AG04449 (cell line): ENCODE measurements around the gene GALNTL6.

Experiments
- CTCF ChIA-PET: fragments of 350-600 bp; formaldehyde crosslinking; extraction: SDS; loops from one replicate; lab custom pipeline; 2021; ENCODE audit warnings: antibody characterized with exemption; lab: Yijun Ruan, JAX
- POLR2A ChIA-PET: fragments of 400-600, 350-600 bp; formaldehyde crosslinking; extraction: SDS; loops from one replicate; lab custom pipeline; 2020; ENCODE audit warnings: antibody characterized with exemption, inconsistent platforms; lab: Yijun Ruan, JAX
- DNase-seq: peaks from one replicate; pipeline ENCODE4 v3.0.0-alpha.2; 2010; ENCODE audit warnings: low read depth, low spot score
- H3K4me3 ChIP-seq: 2 replicates; pipeline ENCODE4 v1.5.1; 2011; ENCODE audit warnings: low read depth, mild to moderate bottlenecking, control low read depth, low read length
- CTCF ChIP-seq: IDR thresholded peaks from one replicate; pipeline ENCODE4 v1.5.1; 2011; ENCODE audit warnings: mild to moderate bottlenecking, moderate library complexity, low read length, control low read depth, inconsistent platforms; ENCODE audit not compliant: insufficient read depth; ENCODE audit errors: missing control alignments

Gene GALNTL6

GRCh38 chr4:172083272-172083671 lies 270.1 kb downstream of the GALNTL6 start:
- CTCF ChIA-PET, result no interaction called here

GRCh38 chr4:172088556-172088955 lies 275.4 kb downstream of the GALNTL6 start:
- no peak for TF ChIP-seq CTCF
- no peak overlapping the region for H3K4me3 ChIP-seq
- no peak for DNase-seq
- ChIA-PET POLR2A (no interaction called here), CTCF (no interaction called here)

More at GRCh38 chr4:172083272-172083671, 270.1 kb downstream of the GALNTL6 start:
- POLR2A ChIA-PET, result no interaction called here
- DNase-seq, result no peak
- no peak overlapping the region for H3K4me3 ChIP-seq
- TF ChIP-seq CTCF, result no peak

GRCh38 chr4:172095161-172095560 lies 282.0 kb downstream of the GALNTL6 start:
- POLR2A ChIA-PET, result no interaction called here
- no peak for TF ChIP-seq CTCF
- no peak overlapping the region for H3K4me3 ChIP-seq
- no peak for DNase-seq
- CTCF ChIA-PET, result no interaction called here

GRCh38 chr4:172096786-172097185 lies 283.6 kb downstream of the GALNTL6 start:
- ChIA-PET CTCF (no interaction called here), POLR2A (no interaction called here)
- no peak for TF ChIP-seq CTCF
- peak; percentile 40 for DNase-seq
- H3K4me3 ChIP-seq, result no peak overlapping the region

GRCh38 chr4:172099376-172099775 lies 286.2 kb downstream of the GALNTL6 start:
- CTCF ChIA-PET, result no interaction called here
- no peak overlapping the region for H3K4me3 ChIP-seq
- POLR2A ChIA-PET, result no interaction called here
- no peak for TF ChIP-seq CTCF
- DNase-seq, result no peak

GRCh38 chr4:172103456-172103855 lies 290.3 kb downstream of the GALNTL6 start:
- no peak overlapping the region for H3K4me3 ChIP-seq
- no peak for DNase-seq
- no peak for TF ChIP-seq CTCF
- ChIA-PET POLR2A (no interaction called here), CTCF (no interaction called here)
